ENCODE results near the gene GALNT2. TPM values are rescaled to one million over a fixed set of nuclear protein-coding genes. Genes with fewer than 3 reads are reported as not detected.

GALNT2 gene
- total and polyA plus RNA-seq, 9 of the 15 experiments (the other 6 are each of a cell fraction or from before 2014, with no cell fraction given): 1.6 to 106 (median 51.9) TPM

- no peak for TF ChIP-seq ELK1 (CRISPR knock-in tag; IDR thresholded peaks at IDR 0.05)
- peak; percentile 68 for TF ChIP-seq CBFA2T3 (IDR thresholded peaks at IDR 0.05)
- TF ChIP-seq HCFC1 (IDR thresholded peaks at IDR 0.05; ENCODE audit: low read depth, low read length): no peak
- peak; percentile 34; the same call in 1 of the 2 replicates for TF ChIP-seq TCF3 (CRISPR knock-in tag; IDR thresholded peaks at IDR 0.05)
- peak; percentile 22; the same call in 1 of the 2 replicates for TF ChIP-seq EP300 (IDR thresholded peaks at IDR 0.05; ENCODE audit: low read length)
- 0 out of 2 replicates have a peak, but pooled peaks have one; percentile 22 for TF ChIP-seq HDAC2 (IDR thresholded peaks at IDR 0.05)
- TF ChIP-seq KDM1A (IDR thresholded peaks at IDR 0.05): peak; percentile 44 to 68; a peak in 3 of 4 replicates
- peak in 1 of 2 experiments; percentile 67; a peak in 2 of 4 replicates for TF ChIP-seq RCOR1 (IDR thresholded peaks at IDR 0.05; ENCODE audit: borderline replicate concordance in 1 of 2, low read depth in 2 of 2, low read length in 2 of 2)
- TF ChIP-seq SMARCA4 (IDR thresholded peaks at IDR 0.05): 0 out of 2 replicates have a peak, but pooled peaks have one; percentile 25
- TF ChIP-seq NFIC (IDR thresholded peaks at IDR 0.05): peak; percentile 24
- TF ChIP-seq NFE2 (IDR thresholded peaks at IDR 0.05; ENCODE audit: low read depth): peak; percentile 2; the same call in 1 of the 2 replicates
Measured at GRCh38 chr1:230073371-230074035, 6.5 kb downstream of the GALNT2 start (continued).

GRCh38 chr1:230074270-230074669 lies 7.2 kb downstream of the GALNT2 start:
- TF ChIP-seq ETS1 (conservative IDR thresholded peaks at IDR 0.05; ENCODE audit: control insufficient read depth, low read depth, low read length): no peak
- TF ChIP-seq CTCF (IDR thresholded peaks at IDR 0.05 in 2 of 3, conservative IDR thresholded peaks at IDR 0.05 in 1 of 3; ENCODE audit: insufficient read depth in 2 of 3, low read depth in 1 of 3, low read length in 3 of 3): peak in 1 of 3 experiments; percentile 11; a peak in 1 of 6 replicates
- no peak for TF ChIP-seq STAT5A (IDR thresholded peaks at IDR 0.05; ENCODE audit: borderline replicate concordance, low read length)
- ChIA-PET CTCF (ENCODE audit: low intra/inter-chr PET ratio) (no interaction called here), POLR2A (interaction anchor here (0.7 to 3.1 kb wide), 2 partner anchors 10 to 11 kb away, joined by 3 to 7 read pairs; no protein-coding TSS in a partner anchor)
- ATAC-seq (0 out of 3 replicates have a peak, but pooled peaks have one; percentile 11), FAIRE-seq (no peak), DNase-seq (ENCODE audit: extremely low read depth in 1 of 4, low spot score in 3 of 4) (no peak)
- Histone ChIP-seq H3K4me3 (no peak overlapping the region), H3K4me1 (replicated peaks in 1 of 2; ENCODE audit: control insufficient read depth in 2 of 2, insufficient read depth in 2 of 2, low read length in 2 of 2) (peaks cover 16 to 30% of the 10 kb centered on the region in 2 experiments; a peak in 3 of 5 replicates), H3K4me2 (ENCODE audit: insufficient read depth, low read length) (no peak overlapping the region), H3K36me3 (ENCODE audit: control insufficient read depth, insufficient read depth, low read length) (peaks cover 37% of the 10 kb centered on the region; the same call in 2 of the 3 replicates), H3K27ac (ENCODE audit: extremely low read depth, low read depth, low read length) (no peak overlapping the region), H4K20me1 (replicated peaks; ENCODE audit: control insufficient read depth, insufficient read depth, low read length) (peaks cover 57% of the 10 kb centered on the region), H2AFZ (ENCODE audit: low read depth, low read length) (no peak overlapping the region), H3K79me2 (ENCODE audit: control insufficient read depth, insufficient read depth, low read length) (peaks cover 98% of the 10 kb centered on the region), H3K9me1 (ENCODE audit: control insufficient read depth, insufficient read depth, low read length) (peaks cover 9% of the 10 kb centered on the region), H3K9me3 (replicated peaks; ENCODE audit: control insufficient read depth, insufficient read depth, low read depth, low read length) (no peaks in the 10 kb centered on the region), H3K27me3 (ENCODE audit: control insufficient read depth in 2 of 2, insufficient read depth in 2 of 2, low read length in 2 of 2) (no peaks in the 10 kb centered on the region), H3K9ac (ENCODE audit: insufficient read depth in 1 of 2, low read depth in 2 of 2, low read length in 2 of 2) (no peak overlapping the region)
- 87% methylated on average over 4 of the region's 4 CpGs for WGBS (ENCODE audit: insufficient coverage, low coverage, missing lambda C conversion rate)
- in situ Hi-C loops (cut with MboI): no loop called here
- intact Hi-C loops (cut with micrococcal nuclease): no loop called here
- no TSS peak for BruUV-seq (replicated peaks)

All from K562 (cell line).